8988T (cell line): ENCODE data around the gene NEURL1.
"Not testable (repeated sequence)": the region's sequence is repeated elsewhere in the genome, so short reads cannot be mapped to it uniquely, and the experiment has no call there.

Source experiments
- DNase-seq: peaks from one replicate; pipeline ENCODE4 v3.0.0; 2011

Gene NEURL1

DNA sequence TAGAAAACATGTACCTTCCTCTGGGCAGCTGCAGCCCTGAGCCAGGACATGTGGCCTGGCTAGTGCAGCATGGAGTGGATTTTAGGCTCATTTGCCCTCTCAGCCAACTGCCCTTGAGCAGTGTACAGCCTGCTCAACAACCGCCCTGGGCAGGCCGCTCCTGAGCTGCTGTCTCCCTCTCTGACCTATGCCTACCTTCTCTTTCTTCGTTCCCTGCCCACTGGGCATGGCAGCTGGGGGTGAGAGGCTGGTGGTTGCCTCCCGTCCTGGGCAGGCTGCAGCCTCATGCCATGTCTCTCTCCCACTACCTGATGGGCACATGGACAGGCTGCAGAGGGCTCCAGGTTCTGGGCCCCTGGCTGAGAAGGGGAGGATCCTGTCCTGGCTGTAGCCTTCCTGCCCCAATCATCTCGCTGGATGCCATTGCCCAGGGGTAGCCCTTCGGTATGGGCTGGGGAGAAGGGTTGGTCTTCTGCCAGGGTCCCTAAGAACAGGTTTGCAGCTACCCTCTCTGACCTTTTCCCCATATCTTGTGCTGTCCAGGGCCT is 97.3 kb downstream of the NEURL1 start:
- no peak for DNase-seq

DNA sequence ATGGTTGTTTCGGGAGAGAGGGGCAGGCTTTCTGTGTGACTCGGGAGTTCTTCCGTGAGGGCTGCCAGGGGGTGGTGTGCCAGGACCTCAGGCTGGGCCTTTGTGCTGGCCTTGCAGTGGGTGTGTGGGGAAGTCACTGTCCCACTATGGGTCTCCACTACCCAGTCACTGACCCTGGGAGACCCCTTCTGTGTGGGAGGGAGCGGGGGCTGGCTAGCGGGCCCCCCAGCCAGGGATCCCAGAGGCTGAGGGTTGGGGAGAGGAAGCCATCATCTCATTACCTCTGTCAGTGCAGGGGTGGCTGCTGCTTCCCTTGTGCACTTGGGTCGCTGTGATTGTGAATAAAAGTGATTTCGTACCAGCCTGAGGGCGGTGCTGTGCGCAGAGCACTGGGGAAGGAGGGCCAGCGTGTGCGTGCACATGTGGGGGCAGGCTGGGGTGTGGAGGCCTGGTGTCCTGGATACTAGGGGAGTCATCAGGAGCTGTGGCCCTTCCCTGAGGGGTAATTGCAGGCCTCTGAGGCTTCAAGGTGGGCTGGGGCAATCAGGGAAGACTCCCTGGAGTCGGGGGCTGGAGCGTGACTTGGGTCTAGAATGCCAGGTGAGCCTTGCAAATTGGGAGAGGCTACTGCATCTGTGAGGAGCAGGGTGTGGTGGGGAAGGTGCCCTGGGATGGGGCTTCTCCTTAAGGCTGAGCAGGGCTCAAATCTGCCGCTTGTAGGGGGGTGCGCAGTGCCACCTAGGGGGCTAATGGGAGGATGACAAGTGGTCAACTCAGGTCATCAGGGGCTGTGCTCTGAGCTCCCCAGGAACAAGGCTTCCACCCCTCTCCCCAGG is 98.9 kb downstream of the NEURL1 start:
- DNase-seq: peak; percentile 94

DNA sequence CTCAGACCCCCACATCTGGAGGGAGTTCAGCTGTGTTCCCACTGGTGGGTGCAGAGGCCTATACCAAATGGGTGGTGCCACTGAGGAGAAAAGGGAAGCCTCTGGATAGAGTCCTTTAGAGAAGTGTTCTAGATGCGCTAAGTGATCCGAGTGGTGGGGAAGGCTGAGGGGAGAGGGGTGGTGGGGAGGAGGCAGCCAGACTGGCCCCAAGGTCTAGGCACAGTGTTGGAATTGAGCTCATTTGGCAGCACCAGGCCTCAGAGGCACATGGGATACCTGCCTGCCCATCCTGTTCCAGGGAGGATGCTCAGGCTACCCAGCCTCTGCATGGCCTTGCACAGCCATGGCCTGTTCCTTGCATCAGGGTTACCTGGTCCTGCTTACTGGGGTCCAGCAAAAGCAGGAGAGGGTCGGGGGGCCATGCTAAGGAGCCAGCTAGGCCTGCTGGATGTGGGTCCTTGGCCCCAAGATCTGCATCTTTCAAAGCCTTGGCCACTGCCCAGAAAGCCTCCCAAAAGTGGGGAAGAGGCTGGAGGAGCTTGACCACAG is 99.6 kb downstream of the NEURL1 start:
- no peak for DNase-seq

DNA sequence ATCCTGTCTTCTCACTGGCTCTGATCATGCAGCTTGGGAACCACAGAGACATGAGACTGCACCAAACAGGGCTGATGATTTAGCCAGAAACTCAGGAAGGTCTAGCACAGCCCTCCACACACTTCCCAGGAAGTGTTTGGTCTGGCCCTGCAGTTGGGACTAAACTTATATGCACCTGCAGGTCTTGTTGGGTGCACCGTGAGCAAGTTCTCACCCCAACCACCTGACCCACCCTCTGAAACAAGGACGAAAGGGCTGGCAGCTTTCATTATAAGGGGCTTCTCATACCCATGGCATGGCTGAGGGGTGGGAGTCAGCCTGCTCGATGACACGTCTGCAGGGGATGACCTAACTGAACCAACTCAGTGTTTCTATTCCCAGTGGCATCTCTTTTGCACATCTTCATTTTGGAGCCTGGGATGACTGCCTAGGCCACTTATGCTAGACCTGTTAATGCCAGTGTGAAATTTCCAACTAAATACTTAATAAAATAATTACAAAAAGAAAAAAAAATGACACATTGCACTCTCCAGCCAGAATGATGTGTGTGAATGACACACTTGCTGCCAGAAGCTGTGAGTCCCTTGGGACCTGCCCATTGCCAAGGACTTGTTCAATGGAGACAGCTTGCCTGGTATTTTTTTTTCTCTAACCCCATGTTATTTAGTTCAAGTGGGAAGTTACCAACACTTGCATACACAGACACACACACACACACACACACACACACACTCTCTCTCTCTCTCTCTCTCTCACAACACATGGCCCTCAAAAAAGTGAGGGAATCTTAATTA is 102.6 kb downstream of the NEURL1 start:
- DNase-seq: no peak

DNA sequence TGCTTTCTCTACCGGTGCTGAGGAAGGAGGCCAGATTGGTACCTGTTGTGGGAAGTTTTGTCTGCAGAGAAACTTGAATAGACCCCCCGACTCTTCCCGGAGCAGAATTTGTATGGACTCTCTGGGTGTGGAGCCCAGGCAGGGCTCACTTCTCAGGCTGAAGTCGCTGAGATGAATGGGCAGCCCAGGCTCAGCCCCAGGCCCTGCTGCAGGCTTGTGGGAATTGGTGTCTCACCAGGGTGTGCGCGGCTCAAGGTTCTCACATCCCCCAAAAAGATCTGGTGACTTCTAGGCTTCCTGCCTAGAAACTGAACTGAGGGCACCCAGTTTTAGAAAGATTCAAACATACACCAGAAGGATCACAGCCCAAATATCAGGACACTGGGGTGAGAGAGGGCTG is 103.5 kb downstream of the NEURL1 start:
- no peak for DNase-seq

DNA sequence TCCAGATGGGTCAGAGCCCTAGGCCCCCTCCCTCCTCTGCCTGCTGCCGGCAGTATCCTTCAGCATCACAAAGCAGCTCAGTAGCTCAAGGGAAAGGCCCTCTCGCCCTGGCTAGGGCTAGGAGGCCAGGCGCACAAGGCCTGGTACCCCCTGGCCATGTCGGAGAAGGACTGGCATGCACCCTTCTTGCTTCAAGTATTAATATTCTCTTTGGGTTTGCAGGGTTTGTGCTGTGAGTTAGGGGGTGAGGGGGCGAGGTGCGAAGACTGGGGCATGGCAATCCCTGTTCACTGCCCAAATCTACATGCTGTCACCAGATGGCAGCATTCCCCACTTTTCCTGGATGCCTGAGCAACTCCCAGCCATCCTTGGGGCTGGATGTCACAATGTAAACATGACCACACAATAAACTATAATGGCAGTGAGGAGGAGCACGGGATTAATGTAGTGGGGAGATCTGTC is 105.2 kb downstream of the NEURL1 start:
- peak; percentile 92 for DNase-seq

DNA sequence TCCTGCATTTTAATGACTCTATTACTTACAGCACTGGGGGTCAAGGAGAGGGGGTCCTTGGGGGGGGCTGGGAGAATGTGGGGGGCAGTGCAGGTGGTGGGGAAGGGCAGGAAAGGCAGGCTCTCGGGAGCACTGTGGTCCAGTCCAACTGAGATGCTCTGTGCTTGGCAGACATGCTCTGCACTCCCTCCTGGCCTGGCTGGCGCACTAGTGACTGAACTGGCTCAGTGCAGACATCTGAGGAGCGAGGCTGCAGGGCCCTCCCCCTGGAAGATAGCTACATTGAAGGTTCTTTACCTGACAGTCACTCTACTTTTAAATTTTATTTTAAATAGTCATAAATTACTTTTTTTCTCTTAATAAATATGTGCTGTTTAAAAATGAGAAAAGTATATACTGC is 105.7 kb downstream of the NEURL1 start:
- no peak for DNase-seq

DNA sequence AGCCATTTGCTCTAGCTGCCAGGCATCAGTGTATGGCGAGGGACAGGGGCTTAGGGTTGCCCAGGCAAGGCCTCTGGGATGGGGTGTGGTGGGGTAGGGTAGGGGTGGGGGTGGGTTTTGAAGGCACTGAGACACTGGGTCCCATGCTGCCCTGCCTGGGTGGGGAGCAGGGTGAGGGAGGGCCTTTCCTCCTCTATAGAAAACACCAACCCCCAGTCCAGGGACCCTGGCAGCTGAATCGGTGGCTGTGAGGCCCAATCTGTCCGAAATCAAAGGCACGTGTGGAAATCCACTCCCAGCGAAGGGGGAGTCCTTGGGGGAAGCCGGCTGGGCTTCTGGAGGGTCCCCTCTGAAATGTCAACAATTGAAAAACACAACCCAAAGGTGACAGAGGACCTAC is 106.4 kb downstream of the NEURL1 start:
- no peak for DNase-seq

DNA sequence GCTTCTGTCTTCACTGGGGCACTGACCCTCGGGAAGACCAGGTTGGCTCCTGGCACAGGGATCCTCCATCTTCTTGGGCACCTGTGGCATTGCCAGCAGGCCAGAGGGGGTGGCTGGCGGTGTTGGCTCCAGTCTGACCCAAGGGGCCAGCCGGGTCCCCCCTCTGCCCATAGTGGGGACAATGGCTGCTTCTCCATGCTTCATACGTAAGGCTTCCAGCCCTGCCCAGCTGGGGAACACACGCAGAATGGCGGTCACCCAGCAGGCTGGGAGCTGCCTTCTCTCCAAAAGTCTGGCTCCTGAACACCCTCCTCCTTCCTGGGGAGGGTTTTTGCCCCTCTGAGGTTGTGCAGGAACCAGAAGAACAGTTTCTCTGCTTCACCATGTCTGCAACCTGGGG is 106.8 kb downstream of the NEURL1 start:
- DNase-seq: no peak

DNA sequence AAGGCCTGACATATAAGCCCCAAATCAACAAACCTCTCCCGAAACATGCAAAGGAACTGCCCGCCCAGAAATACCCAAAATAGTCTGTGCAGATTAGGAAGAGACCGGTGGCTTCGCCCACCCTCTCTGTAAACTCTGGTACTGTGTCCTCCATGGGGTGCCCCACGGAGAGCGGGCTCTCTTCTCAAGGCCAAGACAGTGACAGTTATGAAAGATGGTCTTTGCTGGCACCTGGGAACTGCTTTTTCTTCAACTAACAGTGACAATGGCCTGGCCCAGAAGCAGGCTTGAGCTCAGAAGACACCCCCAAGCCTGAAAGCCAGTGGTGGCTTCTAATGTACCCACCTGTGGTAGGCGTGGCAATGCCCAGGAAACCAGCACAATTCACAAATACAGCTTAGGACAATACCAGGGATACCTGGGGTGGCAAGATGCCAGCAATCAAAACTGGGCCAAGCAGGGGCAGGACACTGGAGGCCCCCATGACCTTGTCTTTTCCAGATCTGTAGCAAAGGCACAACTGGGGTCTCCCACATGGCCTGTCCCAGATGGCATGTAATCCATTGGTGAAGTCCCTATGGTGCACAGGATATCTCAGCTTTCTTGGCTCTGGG is 107.6 kb downstream of the NEURL1 start:
- DNase-seq: no peak

DNA sequence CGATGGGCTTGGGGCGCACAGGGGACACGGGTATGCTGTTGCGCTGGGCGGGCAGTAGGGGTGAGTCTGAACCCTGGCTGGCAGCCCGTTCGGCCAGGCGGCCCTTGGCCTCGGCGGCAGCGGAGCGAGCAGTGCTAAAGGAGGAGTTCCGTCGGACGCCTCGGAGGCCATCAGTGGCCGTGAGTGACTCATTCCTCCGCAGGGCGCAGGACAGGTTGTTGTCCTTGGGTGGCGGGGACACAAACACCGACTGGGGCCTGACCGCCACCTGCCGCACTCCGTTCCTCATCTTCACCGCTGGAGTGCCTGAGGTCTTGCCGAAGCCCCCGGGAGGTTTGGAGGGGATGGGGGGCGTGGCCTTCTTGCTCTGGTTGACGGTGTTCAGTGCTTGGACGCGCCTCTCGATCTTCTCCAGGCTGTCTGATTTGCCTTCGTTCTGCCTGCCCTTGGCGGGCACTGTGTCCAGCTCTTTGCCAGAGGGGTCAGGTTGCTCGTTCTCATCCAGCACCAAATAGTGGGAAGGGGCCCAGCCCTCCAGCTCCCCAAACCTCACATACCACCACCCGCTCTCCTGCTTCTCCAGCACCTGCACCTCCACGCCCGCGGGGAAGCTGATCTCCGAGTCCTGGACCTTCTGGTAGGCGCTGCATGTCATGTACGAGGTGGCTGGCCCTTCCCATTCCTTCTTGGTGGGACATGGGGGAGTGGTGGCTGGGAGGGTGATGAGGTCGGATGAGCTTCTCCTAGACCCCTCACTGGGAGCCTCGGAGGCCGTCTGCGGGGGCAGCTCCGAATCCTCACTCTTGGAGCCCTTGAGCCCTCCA is 108.7 kb downstream of the NEURL1 start:
- DNase-seq: no peak

DNA sequence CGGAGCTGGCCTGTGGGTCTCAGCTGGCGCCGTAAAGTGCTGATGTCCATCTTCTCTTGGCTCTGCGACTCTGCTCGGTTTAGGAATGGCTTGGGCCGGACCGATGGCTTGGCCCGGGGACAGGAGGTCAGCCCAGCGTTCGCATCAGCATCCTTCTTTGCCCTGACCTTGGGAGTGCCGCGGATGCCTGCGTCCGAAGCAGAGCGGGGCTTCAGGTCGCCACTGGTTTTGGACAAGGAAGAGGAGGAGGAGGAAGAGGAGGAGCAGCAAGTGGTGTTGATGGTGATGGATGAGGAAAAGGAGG is 109.3 kb downstream of the NEURL1 start:
- no peak for DNase-seq

DNA sequence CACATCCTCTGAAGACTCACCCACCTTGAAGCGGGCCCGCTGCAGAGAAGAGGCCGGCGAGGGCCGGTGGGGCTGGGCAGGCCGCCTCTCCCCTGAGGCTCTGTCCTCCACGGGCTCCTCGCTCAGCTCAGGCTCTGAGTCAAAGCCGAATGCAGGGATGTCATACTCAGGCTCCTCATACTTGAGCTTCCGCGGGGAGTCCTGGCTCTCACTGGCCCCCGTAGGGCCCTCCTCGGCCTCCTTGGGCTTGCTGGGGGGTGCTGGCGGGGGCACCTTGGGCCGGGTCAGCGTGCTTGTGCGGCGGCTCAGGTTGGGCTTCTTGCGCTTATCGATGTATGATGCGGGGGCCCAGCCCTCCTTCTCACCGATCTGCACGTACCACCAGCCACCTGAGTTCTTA is 109.9 kb downstream of the NEURL1 start:
- no peak for DNase-seq

DNA sequence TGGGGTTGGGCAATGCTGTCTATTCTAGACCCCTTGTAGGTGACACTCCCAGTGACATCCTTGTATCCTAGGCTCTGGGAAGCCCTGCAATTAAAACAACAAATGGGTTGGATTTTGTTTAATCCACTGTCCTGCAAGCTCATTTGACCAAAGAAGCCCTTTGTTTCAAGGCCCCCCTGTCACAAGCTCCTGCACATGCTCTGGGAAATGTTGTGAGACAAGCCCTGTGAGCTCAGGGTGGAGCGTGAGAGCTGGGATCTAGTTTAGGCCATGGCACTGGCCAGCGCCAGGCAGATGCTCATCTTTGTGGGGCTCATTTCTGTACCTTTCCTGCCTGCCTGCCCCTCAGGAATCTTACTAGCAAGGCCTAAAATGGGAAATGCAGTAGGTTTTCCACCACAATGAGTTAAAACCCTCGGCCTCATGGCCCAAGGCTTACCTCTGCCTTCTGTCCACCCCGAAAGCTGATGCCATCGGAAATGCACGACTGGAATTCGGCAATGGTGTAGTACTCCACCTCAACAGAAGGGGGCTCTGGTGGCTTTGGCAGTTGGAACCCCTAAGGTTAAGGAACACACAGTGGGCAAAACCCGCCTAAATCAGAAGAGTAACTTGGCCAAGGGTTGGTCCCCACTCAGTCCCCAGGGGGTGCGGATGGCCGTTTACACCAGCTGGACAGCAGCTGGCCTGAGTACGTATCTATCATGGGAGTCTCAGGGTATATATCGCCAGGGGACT is 112.0 kb downstream of the NEURL1 start:
- DNase-seq: peak; percentile 89

DNA sequence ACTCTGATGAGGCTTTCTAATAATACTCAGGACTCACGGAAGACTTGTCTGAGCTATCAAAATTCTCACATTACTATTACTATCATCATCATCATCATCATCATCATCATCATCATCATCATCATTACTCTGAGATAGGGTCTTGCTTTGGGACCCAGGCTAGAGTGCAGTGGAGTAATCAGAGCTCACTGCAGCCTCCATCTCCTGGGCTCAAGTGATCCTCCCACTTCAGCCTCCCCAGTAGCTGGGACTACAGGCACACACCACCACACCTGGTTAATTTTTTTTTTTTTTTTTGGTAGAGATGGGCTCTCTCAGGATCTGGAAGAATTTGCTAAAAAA is 112.6 kb downstream of the NEURL1 start:
- not testable (repeated sequence) for DNase-seq

DNA sequence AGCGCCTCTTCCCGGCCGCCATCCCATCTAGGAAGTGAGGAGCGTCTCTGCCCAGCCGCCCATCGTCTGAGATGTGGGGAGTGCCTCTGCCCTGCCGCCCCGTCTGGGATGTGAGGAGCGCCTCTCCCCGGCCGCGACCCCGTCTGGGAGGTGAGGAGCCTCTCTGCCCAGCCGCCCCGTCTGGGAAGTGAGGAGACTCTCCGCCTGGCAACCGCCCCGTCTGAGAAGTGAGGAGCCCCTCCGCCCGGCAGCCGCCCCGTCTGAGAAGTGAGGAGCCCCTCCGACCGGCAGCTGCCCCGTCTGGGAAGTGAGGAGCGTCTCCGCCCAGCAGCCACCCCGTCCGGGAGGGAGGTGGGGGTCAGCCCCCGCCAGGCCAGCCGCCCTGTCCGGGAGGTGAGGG is 113.5 kb downstream of the NEURL1 start:
- DNase-seq: not testable (repeated sequence)

DNA sequence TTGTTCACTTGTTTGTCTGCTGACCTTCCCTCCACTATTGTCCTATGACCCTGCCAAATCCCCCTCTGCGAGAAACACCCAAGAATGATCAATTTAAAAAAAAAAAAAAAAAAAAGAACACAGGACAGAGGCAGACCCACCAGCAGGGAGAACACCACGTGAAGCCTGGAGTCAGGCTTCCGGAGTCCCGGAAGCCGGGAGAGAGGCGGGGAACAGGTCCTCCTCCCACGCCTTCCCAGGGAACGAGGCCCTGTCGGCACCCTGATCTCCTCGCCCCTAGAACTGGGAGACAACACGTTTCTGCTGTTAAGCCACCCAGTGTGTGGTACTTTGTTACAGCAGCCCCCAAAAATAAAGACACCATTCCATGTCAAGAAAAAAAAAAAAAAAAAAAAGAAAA is 114.6 kb downstream of the NEURL1 start:
- DNase-seq: not testable (repeated sequence)

DNA sequence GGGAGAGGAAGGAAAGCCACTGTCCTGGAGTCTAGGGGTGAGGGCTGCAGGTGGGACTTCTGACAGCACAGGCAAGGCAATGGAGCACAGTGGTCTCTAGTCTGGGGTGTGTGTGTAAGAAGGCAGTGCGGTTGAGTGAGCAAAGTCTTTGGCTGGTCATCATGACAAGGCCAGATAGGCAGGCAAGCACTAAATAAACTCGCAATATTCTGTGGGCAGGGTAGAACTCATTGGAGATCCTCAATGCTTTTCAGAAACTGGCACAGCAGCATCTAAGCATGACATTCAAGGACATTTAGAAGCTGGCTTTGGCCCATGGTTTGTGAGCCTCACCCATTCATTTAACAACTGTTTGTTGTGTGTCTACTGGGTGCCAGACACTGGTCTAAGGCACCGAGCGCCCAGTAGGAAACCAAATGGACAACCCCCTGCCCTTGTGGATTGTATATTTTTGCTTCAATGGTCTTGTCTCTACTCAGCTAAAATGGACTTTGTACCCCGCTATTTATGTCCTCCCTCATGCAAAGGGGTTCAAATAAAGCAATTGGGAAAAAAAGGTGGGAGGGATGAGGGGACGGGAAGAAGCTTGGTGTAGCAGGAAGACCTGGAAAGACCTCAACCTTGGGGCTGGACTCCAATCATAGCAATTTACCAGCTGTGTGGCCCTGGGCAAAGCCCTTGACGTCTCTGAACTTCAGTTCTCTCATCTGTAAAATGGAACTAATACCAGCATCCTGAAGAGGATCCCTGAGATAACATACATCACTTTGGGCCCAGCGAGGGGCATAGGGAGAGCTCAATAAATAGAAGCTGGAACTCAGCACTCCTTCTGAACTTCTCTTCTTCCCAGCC is 116.0 kb downstream of the NEURL1 start:
- no peak for DNase-seq

DNA sequence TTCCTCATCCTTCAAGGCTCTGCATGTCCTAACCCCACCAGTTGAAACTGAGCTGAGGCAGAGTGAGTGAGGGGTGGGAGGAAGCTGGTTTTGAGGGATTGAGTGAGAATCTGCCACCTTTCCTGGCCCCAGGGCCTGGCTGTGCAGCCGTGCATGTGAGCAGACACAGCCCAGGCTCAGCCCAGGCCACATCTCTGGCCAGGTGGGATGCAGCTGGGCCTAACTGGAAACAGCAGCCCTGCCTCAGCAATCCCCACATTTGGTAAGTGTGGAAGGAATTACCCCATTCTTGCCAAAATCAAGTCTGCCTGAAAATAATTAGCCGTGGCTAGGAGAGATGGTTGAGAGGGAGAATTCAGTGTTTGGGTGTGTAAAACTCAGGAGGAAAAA is 116.6 kb downstream of the NEURL1 start:
- no peak for DNase-seq

DNA sequence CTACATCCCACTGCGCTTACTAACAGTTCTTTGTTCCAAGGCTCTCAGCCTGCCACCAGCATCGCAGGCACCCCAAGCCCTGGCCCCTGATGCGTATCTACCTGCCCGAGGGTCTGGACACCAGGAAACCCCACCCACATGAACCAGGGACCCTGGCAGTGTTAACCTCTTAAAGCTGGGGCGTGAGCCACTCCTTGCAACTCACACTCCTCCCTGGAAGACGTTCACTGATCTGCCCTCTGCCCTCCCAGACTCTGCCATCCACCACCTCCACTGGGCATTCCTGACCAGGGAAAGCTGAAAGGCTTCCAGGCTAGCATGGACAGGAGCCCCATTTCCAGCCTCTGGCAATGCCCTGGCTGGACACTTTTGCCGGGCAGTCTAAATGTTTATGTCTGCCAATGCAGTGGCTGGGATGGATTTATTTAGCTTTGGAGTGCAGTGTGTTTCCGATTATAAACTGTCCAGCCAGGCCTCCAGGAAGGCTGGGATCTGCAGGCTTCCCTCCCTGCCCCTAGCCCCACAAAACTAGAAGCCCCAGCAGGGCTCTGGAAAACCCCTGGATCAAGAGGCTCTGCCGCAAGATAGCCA is 117.5 kb downstream of the NEURL1 start:
- DNase-seq: no peak
